HG03139 (cell line): ENCODE measurements around the gene BEGAIN.

Experiments used
- ATAC-seq: cut with Tn5 transposase; IDR thresholded peaks from one replicate; pipeline ENCODE4 v1.9.1; 2021; ENCODE audit not compliant: unreplicated experiment

The BEGAIN gene

GRCh38 chr14:100584056-100585031 is 2.9 kb downstream of the BEGAIN start:
- ATAC-seq, result no peak

DNA sequence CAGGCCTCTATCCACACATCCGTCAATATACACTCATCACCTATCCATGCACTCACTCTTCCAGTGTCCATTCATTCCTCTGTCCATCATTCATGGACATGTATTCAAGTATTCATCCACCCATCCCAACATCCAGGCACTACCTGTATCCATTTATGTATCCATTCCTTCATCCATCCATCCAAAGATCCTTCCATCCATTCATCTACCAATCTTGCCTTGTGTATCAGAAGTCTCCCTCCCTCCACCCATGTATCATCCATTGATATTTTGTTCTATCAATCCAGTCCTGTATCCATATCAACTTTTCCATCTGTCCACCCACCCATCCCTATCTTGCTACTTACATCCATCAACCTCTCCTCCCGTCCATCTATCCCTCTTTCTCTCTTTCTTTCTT is 4.0 kb downstream of the BEGAIN start:
- no peak for ATAC-seq

DNA sequence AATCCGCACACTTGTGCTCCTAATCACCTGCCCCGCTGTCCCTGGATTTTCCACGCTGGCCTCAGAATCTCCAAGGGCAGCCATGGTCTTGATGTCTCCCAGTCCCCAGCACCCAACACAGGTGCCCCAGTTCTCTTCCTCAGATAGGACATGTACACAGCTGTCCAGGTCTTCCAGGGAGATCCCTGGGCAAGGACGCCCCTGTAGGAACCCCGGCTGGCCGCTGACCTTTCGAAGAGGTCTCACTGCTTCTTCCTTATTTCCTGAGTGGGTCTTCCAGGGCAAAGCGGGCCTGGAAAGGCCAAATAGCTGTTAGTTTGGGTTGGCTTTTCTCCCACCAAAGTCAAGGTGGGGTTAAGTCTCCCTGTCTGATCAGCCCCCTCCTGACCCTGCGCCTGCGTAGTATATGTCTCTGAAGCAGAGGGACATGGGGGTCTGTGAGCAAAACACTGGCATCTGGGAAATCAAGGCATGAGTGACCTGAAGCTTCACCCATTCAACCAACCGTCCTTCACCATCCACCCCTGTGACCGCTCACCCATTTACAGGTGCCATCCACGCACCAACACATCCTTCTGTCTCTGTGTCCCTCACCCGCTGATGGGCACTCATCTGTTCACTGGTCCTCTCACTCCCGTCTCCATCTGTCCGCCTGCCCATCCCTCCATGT is 4.6 kb downstream of the BEGAIN start:
- ATAC-seq, result no peak

GRCh38 chr14:100581228-100582145 is 5.7 kb downstream of the BEGAIN start:
- ATAC-seq, result no peak

DNA sequence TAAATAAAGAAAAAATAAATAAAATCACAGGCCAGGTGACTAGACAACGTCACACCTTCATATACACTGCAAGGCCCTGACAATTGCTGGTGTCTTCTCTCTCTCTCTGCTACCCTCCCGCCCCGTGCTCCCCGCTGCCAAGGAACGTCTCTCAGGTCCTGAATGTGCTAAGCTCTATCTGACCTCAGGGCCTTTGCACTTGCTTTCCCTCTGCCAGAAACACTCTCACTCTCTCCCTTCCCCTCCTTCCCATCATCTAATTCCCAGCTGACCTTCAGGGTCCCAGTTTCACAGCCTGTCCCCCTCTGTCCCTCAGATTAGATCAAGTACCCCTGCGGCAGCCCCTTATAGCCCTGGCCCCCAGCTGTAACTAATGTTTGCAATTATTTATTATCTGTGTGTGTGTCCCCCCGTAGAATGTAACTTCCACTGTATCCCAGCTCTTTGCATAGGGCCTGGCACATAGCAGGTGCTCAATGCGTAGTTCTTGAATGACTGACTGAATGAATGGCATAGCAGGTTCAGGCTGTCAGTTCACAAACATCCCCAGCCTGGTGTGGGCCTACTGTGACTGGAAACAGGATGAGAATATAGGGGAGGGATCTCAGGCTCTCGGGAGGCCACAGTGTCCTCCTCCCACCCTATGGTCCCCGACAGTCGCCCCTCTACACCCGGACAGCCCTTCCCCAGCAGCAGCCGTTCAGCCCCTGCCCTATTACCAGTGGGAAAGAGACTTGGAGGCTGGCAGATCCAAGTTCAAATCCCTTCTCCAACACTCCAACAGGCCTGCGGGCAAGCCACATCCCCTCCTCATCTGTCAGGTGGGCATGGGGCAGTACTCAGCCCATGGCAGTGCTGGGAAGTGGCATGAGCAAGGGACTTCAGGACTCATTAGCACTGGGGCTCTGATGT is 6.6 kb downstream of the BEGAIN start:
- no peak for ATAC-seq

DNA sequence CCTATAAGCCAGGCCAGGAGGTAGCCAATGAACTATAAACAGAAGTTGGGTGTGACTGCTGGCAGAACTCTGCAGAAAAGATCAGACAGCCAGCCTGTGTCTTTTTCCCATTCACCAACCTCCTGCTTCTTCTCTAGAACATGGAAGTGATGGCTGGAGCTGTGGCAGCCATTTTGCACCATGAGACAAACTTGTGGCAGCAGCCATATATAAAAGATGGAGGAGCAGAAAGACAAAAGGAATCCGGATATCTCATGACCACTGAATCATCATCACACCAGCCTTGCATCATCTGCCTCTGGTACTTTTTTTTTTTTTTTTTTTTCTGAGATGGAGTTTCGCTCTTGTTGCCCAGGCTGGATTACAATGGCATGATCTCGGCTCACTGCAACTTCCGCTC is 8.7 kb downstream of the BEGAIN start:
- no peak for ATAC-seq

- no peak for ATAC-seq
Measured at GRCh38 chr14:100577986-100578431, 9.2 kb downstream of the BEGAIN start.

DNA sequence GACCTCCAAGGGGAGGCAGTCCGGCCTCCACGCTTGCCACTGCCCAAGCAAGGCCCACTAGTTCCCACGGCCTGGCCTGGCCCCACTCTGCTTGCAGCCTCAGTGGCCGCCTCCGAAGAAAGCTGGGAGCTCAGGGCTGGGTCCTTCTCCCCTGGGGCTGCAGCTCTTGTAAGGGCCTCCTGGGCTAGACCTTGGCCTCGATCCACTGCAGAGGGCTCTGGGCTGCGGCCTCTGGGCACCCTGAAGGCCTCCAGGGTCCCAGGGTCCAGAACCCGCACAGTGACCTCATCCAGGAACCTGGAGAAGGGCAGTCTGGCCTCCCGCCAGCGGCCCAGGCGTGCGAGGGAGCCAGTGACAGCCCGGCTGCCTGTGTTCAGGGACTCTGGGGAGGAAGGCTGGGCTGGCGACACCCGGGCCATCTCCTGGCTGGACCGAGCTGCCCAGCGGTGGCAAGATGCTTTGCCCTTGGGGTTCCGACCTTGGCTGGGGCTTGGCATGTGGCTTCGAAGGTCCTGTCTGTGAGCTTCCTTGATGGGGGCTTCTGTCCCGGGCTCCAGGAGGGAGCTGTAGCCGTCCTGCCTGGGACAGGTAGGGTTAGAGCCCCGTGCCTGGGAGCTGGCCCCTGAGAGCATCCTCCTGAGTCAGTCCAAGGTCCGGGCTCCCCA is 9.8 kb downstream of the BEGAIN start:
- ATAC-seq, result no peak

GRCh38 chr14:100576091-100577085 is 10.8 kb downstream of the BEGAIN start:
- no peak for ATAC-seq

DNA sequence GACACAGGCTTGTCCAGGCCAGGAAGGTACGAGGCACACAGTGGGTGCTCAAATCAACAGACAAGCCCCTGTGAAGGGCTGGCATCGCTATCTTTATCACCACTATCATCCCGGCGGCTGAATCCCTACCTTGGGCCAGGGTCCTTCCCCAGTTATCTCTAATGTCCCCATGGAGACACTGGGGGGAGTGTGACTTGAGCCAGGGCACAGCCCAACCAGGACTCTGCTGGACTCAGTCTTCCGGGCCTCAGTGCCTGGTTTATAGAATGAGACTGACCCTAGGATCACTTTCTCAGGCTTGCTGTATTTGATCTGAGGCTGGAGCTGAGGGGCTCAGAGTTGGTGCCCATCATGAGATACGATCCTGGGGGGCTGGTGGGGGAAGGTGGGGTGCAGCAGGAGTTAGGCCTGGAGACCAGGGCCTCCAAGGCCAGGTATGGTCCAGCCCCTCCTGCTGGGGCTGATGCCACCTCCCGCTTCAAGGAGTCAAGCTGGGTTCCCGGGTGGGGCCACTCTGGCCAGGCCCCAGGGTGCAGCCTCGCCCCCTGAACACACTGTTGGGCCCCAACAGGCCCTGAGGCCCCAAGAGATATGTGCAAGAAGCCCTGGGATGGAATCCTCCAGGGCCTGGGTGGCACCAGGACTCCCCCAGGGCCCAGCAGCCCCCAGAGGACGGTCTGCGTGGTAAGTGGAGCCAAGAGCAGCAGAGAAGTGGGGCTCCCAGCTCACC is 11.8 kb downstream of the BEGAIN start:
- ATAC-seq, result no peak

DNA sequence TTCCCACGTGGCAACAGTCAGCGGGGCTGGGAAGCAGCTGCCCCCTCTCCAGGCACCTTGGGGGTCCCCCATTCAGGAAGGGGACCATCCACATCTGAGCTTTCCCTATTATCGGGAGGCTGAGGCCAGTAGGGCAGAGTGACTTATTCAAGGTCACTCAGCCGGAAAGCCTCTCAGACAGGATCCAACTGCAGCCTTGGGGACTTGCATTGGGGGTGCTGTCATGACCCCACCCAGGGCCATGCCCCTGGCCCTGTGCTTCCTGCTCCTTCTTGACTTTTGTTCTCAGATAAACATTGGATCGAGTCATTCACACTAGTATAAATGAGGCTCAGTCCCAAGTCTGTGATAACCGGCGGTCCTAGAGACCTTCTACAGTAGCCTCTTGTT is 12.6 kb downstream of the BEGAIN start:
- no peak for ATAC-seq

- ATAC-seq, result no peak
Measured at GRCh38 chr14:100573757-100574641, 13.2 kb downstream of the BEGAIN start.

DNA sequence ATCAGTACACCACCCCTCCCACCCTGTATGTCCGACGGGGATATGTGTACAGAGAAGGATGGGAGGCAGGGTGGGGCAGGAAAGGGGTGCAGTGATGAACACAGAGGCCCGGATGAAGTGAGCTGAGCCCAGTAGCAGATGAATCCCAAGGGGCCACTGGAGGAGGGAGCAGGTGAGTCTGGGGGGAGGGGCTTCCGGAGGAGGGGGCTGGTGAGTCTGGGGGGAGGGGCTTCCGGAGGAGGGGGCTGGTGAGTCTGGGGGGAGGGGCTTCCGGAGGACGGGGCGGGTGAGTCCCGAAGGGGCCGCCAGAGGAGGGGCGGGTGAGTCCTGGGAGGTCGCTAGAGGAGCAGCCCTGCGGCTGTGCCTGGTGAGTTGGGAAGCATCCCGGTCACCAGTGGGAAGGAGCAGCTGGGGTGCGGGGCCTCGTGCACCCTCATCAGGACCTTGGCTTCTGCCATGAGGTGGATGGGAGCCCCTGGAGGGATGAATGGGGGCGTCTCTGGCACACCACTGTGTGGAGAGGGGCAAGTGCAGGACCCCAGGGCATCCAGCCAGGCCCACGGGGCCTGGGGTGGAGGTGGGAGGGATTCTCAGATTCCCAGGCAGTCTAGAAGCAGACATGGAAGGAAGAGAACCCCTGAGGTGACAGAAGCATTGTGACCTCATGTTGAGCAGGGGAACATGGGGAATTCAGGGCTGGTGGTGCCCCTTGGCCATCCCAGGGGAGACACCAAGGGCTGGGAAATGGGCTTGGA is 14.0 kb downstream of the BEGAIN start:
- ATAC-seq, result no peak

DNA sequence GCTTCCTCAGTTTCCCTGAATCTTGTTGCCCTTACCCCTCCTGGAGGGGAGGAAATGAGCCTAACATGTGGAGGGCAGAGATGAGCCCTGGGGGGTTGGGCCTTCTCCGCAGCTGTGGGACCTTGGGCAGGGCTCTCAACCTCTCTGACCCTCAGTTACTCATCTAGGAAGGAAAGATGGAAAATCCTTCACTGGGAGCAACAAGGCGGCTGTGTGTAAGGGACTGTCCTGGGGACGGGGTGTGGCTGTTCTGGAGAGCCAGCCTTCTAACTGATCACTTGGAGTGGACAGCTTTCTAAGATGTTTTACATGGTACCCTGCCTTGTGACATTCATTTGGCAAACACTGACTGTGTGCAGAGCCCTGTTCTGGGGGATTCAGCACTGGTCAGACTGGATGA is 14.7 kb downstream of the BEGAIN start:
- no peak for ATAC-seq

DNA sequence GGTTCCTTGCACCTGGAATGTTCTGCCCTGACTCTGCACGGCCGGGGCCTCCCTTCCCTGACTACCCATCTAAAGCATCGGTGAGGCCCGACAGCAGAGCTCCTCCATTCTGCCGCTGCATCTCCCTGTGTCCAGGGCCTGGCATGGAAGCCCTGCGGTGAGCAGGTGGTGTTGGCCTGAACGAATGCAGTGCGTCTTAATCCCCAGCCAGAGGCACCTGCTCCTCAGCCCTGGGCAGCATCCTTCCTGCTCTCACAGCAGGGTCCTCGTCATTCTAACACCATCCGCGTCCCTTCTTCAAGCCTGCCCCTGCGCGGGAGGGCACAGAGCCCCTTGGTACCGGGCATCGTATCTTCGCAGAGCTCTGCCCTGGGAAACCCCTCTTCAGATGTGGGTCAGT is 15.4 kb downstream of the BEGAIN start:
- no peak for ATAC-seq
